Gastroesophageal sphincter (tissue), 4 donors: ENCODE measurements around the gene KRTAP10-12. TPM values are rescaled to one million over a fixed set of nuclear protein-coding genes. Genes with fewer than 3 reads are reported as not detected.

Experiments used
- ATAC-seq: fragments of 150-250 bp; one replicate; pipeline ENCODE4 v1.9.1; 2016; ENCODE audit warnings: mild to moderate bottlenecking, moderate library complexity
- H3K27ac ChIP-seq, 4 donors: fragments of 200-600 bp; sonication (generic) in 3 of 4; 1 replicate in 3 of 4; 2 replicates in 1 of 4; pipeline ENCODE4 v1.5.1; 2016 to 2019
- H3K27me3 ChIP-seq: fragments of 200-600 bp; sonication (generic); one replicate; pipeline ENCODE4 v1.5.1; 2019
- H3K36me3 ChIP-seq, 2 donors: fragments of 200-600 bp; sonication (generic); one replicate each; pipeline ENCODE4 v1.5.1; 2019; ENCODE audit warnings: control low read depth in 1 of 2
- H3K4me1 ChIP-seq, 3 donors: fragments of 200-600 bp; sonication (generic); 1 replicate in 2 of 3; 2 replicates in 1 of 3; pipeline ENCODE4 v1.5.1; 2016 to 2019; ENCODE audit warnings: control low read depth in 2 of 3
- H3K4me3 ChIP-seq, 2 donors: fragments of 200-600 bp; sonication (generic); one replicate each; pipeline ENCODE4 v1.5.1; 2019; ENCODE audit warnings: mild to moderate bottlenecking in 1 of 2, moderate library complexity in 1 of 2
- H3K9me3 ChIP-seq, 3 donors: fragments of 200-600 bp; sonication (generic); one replicate each; pipeline ENCODE4 v1.5.1; 2017 to 2019; ENCODE audit warnings: control low read depth in 2 of 3
- CTCF ChIP-seq, 4 experiments: fragments of 200-600 bp in 2 of 4; fragments of 450-650 bp in 2 of 4; sonication (generic) in 1 of 4; IDR thresholded peaks; one replicate each; pipeline ENCODE4 v1.5.1; 2017 to 2019; ENCODE audit warnings: antibody characterized with exemption in 4 of 4, mild to moderate bottlenecking in 2 of 4, moderate library complexity in 2 of 4
- EP300 ChIP-seq: sonication (generic); formaldehyde crosslinking; IDR thresholded peaks from one replicate; pipeline ENCODE4 v1.6.1; 2017; ENCODE audit warnings: antibody characterized with exemption, mild to moderate bottlenecking
- POLR2A ChIP-seq, 2 donors: fragments of 450-650 bp; IDR thresholded peaks; one replicate each; pipeline ENCODE4 v1.6.1; 2017; ENCODE audit warnings: antibody characterized with exemption in 2 of 2, mild to moderate bottlenecking in 2 of 2, moderate library complexity in 1 of 2
- POLR2AphosphoS5 ChIP-seq: sonication (generic); formaldehyde crosslinking; IDR thresholded peaks from one replicate; pipeline ENCODE4 v1.6.1; 2017; ENCODE audit warnings: antibody characterized with exemption
- WGBS, 2 donors: methylation state at CpG; one replicate each; pipeline ENCODE4 v1.1.5; 2018; ENCODE audit warnings: low coverage in 1 of 2; 5-methylcytosine and 5-hydroxymethylcytosine counted together
- total RNA-seq, 4 donors: library from RNA; depleted of rRNA; stranded (reverse); fragments of >200 nt; gene quantifications; one replicate each; pipeline ENCODE4 v1.1.0, GENCODE V29; 2016

Gene KRTAP10-12
- total RNA-seq, 4 donors from 2014 or later: not detected

- no peaks in the 10 kb centered on the region for H3K36me3 ChIP-seq
- peaks cover 82% of the 10 kb centered on the region for H3K27me3 ChIP-seq
- H3K9me3 ChIP-seq: no peaks in the 10 kb centered on the region
- no peak overlapping the region for H3K27ac ChIP-seq
- 37 to 52% methylated on average over 5 to 7 of the region's 22 CpGs for WGBS, 2 donors
- ATAC-seq: no peak
- H3K4me3 ChIP-seq: no peak overlapping the region
- TF ChIP-seq CTCF (IDR thresholded peaks at IDR 0.05) (no peak), EP300 (no peak), POLR2A (IDR thresholded peaks at IDR 0.05) (no peak), POLR2AphosphoS5 (no peak)
- H3K4me1 ChIP-seq: peaks cover 0 to 16% (median 0%) of the 10 kb centered on the region in 3 donors
These were observed 15.4 kb downstream of the KRTAP10-12 start for GRCh38 chr21:44712203-44713028.

GRCh38 chr21:44713130-44713529, 16.2 kb downstream of the KRTAP10-12 start:
- no peak for ATAC-seq
- H3K4me1 ChIP-seq: peaks cover 0 to 16% (median 0%) of the 10 kb centered on the region in 3 donors
- H3K27ac ChIP-seq: no peak overlapping the region
- TF ChIP-seq EP300 (no peak), CTCF (IDR thresholded peaks at IDR 0.05) (no peak), POLR2AphosphoS5 (no peak), POLR2A (IDR thresholded peaks at IDR 0.05) (no peak)
- no peaks in the 10 kb centered on the region for H3K9me3 ChIP-seq
- H3K4me3 ChIP-seq: no peak overlapping the region
- WGBS, 2 donors: 40% methylated on average over 1 of the region's 9 CpGs; no CpG with 5 or more reads in 1 of the 2 donors
- H3K36me3 ChIP-seq: no peaks in the 10 kb centered on the region
- peaks cover 75% of the 10 kb centered on the region for H3K27me3 ChIP-seq

- no peak overlapping the region for H3K4me3 ChIP-seq
- no peak overlapping the region for H3K27ac ChIP-seq
- WGBS, 2 donors: 75 to 85% methylated on average over 5 to 7 of the region's 10 CpGs
- TF ChIP-seq POLR2AphosphoS5 (no peak), EP300 (no peak), CTCF (IDR thresholded peaks at IDR 0.05) (no peak), POLR2A (IDR thresholded peaks at IDR 0.05) (no peak)
- H3K4me1 ChIP-seq: peaks cover 0 to 15% (median 0%) of the 10 kb centered on the region in 3 donors
- peaks cover 75% of the 10 kb centered on the region for H3K27me3 ChIP-seq
- ATAC-seq: no peak
- H3K36me3 ChIP-seq: no peaks in the 10 kb centered on the region
- no peaks in the 10 kb centered on the region for H3K9me3 ChIP-seq
These were observed 16.9 kb downstream of the KRTAP10-12 start for GRCh38 chr21:44713846-44714245.

- 19 to 25% methylated on average over 6 to 8 of the region's 8 CpGs for WGBS, 2 donors
- H3K4me1 ChIP-seq: peaks cover 0 to 5% (median 0%) of the 10 kb centered on the region in 3 donors
- TF ChIP-seq POLR2AphosphoS5: no peak
- no peak for TF ChIP-seq CTCF (IDR thresholded peaks at IDR 0.05)
- ATAC-seq: no peak
- no peak overlapping the region for H3K27ac ChIP-seq
- peaks cover 69% of the 10 kb centered on the region for H3K27me3 ChIP-seq
- no peaks in the 10 kb centered on the region for H3K36me3 ChIP-seq
- H3K4me3 ChIP-seq: no peak overlapping the region
- H3K9me3 ChIP-seq: no peaks in the 10 kb centered on the region
These were observed 17.9 kb downstream of the KRTAP10-12 start for GRCh38 chr21:44714905-44715304.

- Histone ChIP-seq H3K4me3 (no peak overlapping the region), H3K4me1 (no peaks in the 10 kb centered on the region), H3K36me3 (no peaks in the 10 kb centered on the region), H3K27me3 (peaks cover 66% of the 10 kb centered on the region), H3K27ac (no peak overlapping the region), H3K9me3 (no peaks in the 10 kb centered on the region)
- no peak for TF ChIP-seq CTCF (IDR thresholded peaks at IDR 0.05)
- ATAC-seq: no peak
These were observed 20.0 kb downstream of the KRTAP10-12 start for GRCh38 chr21:44716984-44717383.
